ENCODE data around the gene TRAPPC12. TPM values are rescaled to one million over a fixed set of nuclear protein-coding genes. Genes with fewer than 3 reads are reported as not detected.
A peak's percentile ranks its signal among the peaks of the same experiment; 100 is the strongest.

The TRAPPC12 gene
- total RNA-seq, 1 experiment from 2014 or later: 63.2 TPM

- DNase-seq (ENCODE audit: low read depth): peak; percentile 84
These were observed 86.5 kb downstream of the TRAPPC12 start for GRCh38 chr2:3465844-3466481.

GRCh38 chr2:3466482-3466863 lies 87.0 kb downstream of the TRAPPC12 start:
- DNase-seq (ENCODE audit: low read depth): no peak

- no peak for DNase-seq (ENCODE audit: low read depth)
These were observed 87.5 kb downstream of the TRAPPC12 start for GRCh38 chr2:3466966-3467365.

- DNase-seq (ENCODE audit: low read depth): no peak
These were observed 88.2 kb downstream of the TRAPPC12 start for GRCh38 chr2:3467654-3468053.

GRCh38 chr2:3468296-3468988 lies 88.9 kb downstream of the TRAPPC12 start:
- DNase-seq (ENCODE audit: low read depth): no peak

GRCh38 chr2:3469486-3469885 lies 90.0 kb downstream of the TRAPPC12 start:
- DNase-seq (ENCODE audit: low read depth): no peak

GRCh38 chr2:3470166-3470651 lies 90.7 kb downstream of the TRAPPC12 start:
- DNase-seq (ENCODE audit: low read depth): peak; percentile 23

GRCh38 chr2:3470856-3471737 lies 91.6 kb downstream of the TRAPPC12 start:
- no peak for DNase-seq (ENCODE audit: low read depth)

GRCh38 chr2:3472296-3472695 lies 92.8 kb downstream of the TRAPPC12 start:
- no peak for DNase-seq (ENCODE audit: low read depth)

GRCh38 chr2:3472966-3473365 lies 93.5 kb downstream of the TRAPPC12 start:
- no peak for DNase-seq (ENCODE audit: low read depth)

- no peak for DNase-seq (ENCODE audit: low read depth)
These were observed 96.3 kb downstream of the TRAPPC12 start for GRCh38 chr2:3475771-3476170.

- no peak for DNase-seq (ENCODE audit: low read depth)
These were observed 97.0 kb downstream of the TRAPPC12 start for GRCh38 chr2:3476321-3476984.

GRCh38 chr2:3476985-3477327 lies 97.5 kb downstream of the TRAPPC12 start:
- DNase-seq (ENCODE audit: low read depth): no peak

GRCh38 chr2:3478846-3479385 lies 99.4 kb downstream of the TRAPPC12 start:
- no peak for DNase-seq (ENCODE audit: low read depth)

GRCh38 chr2:3479430-3480320 lies 100.2 kb downstream of the TRAPPC12 start:
- DNase-seq (ENCODE audit: low read depth): no peak

- DNase-seq (ENCODE audit: low read depth): no peak
These were observed 101.0 kb downstream of the TRAPPC12 start for GRCh38 chr2:3480352-3481010.

GRCh38 chr2:3481011-3481400 lies 101.5 kb downstream of the TRAPPC12 start:
- no peak for DNase-seq (ENCODE audit: low read depth)

- no peak for DNase-seq (ENCODE audit: low read depth)
These were observed 102.4 kb downstream of the TRAPPC12 start for GRCh38 chr2:3481736-3482362.

- DNase-seq (ENCODE audit: low read depth): no peak
These were observed 102.9 kb downstream of the TRAPPC12 start for GRCh38 chr2:3482363-3482821.
